GM18909 (cell line): ENCODE results near the gene DTYMK.

Source experiments
- ATAC-seq: cut with Tn5 transposase; IDR thresholded peaks from one replicate; pipeline ENCODE4 v1.9.1; 2021; ENCODE audit warnings: mild to moderate bottlenecking; ENCODE audit not compliant: unreplicated experiment, poor library complexity

Gene DTYMK

GRCh38 chr2:241629762-241630435, 56.7 kb downstream of the DTYMK start:
- no peak for ATAC-seq

- no peak for ATAC-seq
Measured at GRCh38 chr2:241627675-241628074, 58.9 kb downstream of the DTYMK start.
